Amniotic epithelial cell (primary cell): ENCODE measurements around the gene CEP135.

Experiments used
- DNase-seq: peaks from one replicate; pipeline ENCODE4 v3.0.0-alpha.2; 2010; ENCODE audit warnings: low read depth

Gene CEP135

DNA sequence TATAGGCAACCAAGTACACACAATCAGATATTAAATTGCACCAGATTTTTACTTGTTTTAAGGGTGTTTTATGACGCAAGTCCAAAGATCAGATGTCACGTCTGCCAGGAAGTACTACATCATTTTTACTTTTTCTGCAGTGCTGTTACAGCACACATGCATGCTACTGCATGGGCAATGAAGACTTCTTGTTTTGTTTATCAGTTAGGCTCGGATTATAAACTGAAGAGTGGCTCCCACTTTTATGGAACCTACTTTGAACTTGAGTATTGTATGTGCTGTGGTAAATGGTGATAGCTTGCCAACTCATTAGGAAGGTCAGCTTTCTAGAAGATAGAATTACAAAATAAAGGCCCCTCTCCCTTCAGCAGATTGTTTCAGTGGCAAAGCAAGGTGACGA lies 131.6 kb downstream of the CEP135 start:
- DNase-seq = no peak

DNA sequence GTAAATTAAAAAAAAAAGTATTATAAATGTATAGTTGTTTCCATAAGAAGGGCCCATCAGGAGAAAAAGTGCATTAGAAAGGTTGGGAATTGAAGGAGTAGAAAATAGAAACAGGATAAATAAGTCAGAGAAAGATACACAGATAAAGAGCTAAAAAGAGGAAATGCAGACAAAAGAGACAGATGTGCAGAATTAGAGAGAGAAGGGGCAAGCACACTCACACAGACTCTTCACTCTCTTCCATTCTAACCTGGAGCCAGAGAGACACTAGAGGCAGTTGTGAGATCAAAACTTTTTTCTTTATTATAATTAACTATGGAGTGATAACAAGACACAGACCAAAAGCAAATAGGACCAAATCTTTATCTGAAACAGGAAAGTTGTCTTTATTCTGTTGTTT lies 134.1 kb downstream of the CEP135 start:
- DNase-seq = no peak
